ENCODE measurements around the gene CAP1.

Gene CAP1

GRCh38 chr1:40096977-40097782 is 56.7 kb downstream of the CAP1 start, which contains the start of gene PPT1:
PPT1 (minus strand) TSS chr1:40097252; CDS start chr1:40097238, 14 bp downstream.
- peak; percentile 67 for DNase-seq (ENCODE audit: low read depth)

GRCh38 chr1:40102038-40102437 is 61.5 kb downstream of the CAP1 start:
- no peak for DNase-seq (ENCODE audit: low read depth)

GRCh38 chr1:40102896-40103295 is 62.4 kb downstream of the CAP1 start:
- DNase-seq (ENCODE audit: low read depth), result no peak

- no peak for DNase-seq (ENCODE audit: low read depth)
These were observed 64.5 kb downstream of the CAP1 start for GRCh38 chr1:40105028-40105427.

- no peak for DNase-seq (ENCODE audit: low read depth)
These were observed 66.9 kb downstream of the CAP1 start for GRCh38 chr1:40107290-40107959.

GRCh38 chr1:40110389-40110788 is 69.9 kb downstream of the CAP1 start:
- no peak for DNase-seq (ENCODE audit: low read depth)

GRCh38 chr1:40114400-40114799 is 73.9 kb downstream of the CAP1 start:
- no peak for DNase-seq (ENCODE audit: low read depth)

- no peak for DNase-seq (ENCODE audit: low read depth)
These were observed 79.6 kb downstream of the CAP1 start for GRCh38 chr1:40120128-40120527.
